Osteoblast (primary cell): ENCODE data around the gene MMP21. TPM values are rescaled to one million over a fixed set of nuclear protein-coding genes. Genes with fewer than 3 reads are reported as not detected.

ENCODE experiments used
- DNase-seq: peaks from one replicate; pipeline ENCODE4 v3.0.0; 2011; ENCODE audit warnings: low spot score, mixed read lengths; ENCODE audit not compliant: insufficient read length; ENCODE audit errors: missing footprints
- H2AFZ ChIP-seq: 2 replicates; pipeline ENCODE4 v1.6.0; 2011; ENCODE audit warnings: mild to moderate bottlenecking, low read length
- H3K27ac ChIP-seq: 2 replicates; pipeline ENCODE4 v1.5.1; 2011; ENCODE audit warnings: mild to moderate bottlenecking, low read depth, low read length, moderate library complexity
- H3K27me3 ChIP-seq: 2 replicates; pipeline ENCODE4 v1.6.0; 2012; ENCODE audit warnings: mild to moderate bottlenecking, control low read depth, inconsistent platforms, low read length, moderate library complexity; ENCODE audit not compliant: insufficient read depth
- H3K36me3 ChIP-seq: 2 replicates; pipeline ENCODE4 v1.5.1; 2011; ENCODE audit warnings: mild to moderate bottlenecking, low read length, control low read depth, moderate library complexity; ENCODE audit not compliant: insufficient read depth
- H3K4me1 ChIP-seq: 2 replicates; pipeline ENCODE4 v1.5.1; 2011; ENCODE audit warnings: mild to moderate bottlenecking, low read length, control low read depth, moderate library complexity; ENCODE audit not compliant: insufficient read depth
- H3K4me2 ChIP-seq: 2 replicates; pipeline ENCODE4 v1.6.0; 2011; ENCODE audit warnings: mild to moderate bottlenecking, low read length; ENCODE audit not compliant: insufficient read depth
- H3K4me3 ChIP-seq: fragments of 200-600 bp; sonication (generic); 3 replicates; pipeline ENCODE4 v1.5.1; 2012; ENCODE audit warnings: mild to moderate bottlenecking, low read length, inconsistent platforms; ENCODE audit not compliant: insufficient read depth
- H3K79me2 ChIP-seq: 2 replicates; pipeline ENCODE4 v1.6.0; 2012; ENCODE audit warnings: mild to moderate bottlenecking, low read length, control low read depth, inconsistent platforms; ENCODE audit not compliant: insufficient read depth
- H3K9me3 ChIP-seq: 2 replicates; pipeline ENCODE4 v1.5.1; 2011; ENCODE audit warnings: low read depth, low read length, control low read depth
- H4K20me1 ChIP-seq: 2 replicates; pipeline ENCODE4 v1.6.0; 2012; ENCODE audit warnings: mild to moderate bottlenecking, low read length, control low read depth; ENCODE audit not compliant: insufficient read depth
- CTCF ChIP-seq: IDR thresholded peaks from 2 replicates; pipeline ENCODE4 v1.5.1; 2011; ENCODE audit warnings: mild to moderate bottlenecking, low read depth, low read length, moderate library complexity; ENCODE audit errors: extremely low read depth
- total RNA-seq: library from RNA; depleted of rRNA; stranded (reverse); fragments of >200 nt; gene quantifications from 2 replicates; pipeline ENCODE4 v1.2.3, GENCODE V29; 2012

Gene MMP21
- total RNA-seq, 1 donor = not detected

- DNase-seq = no peak
- Histone ChIP-seq H3K9me3 (no peaks in the 10 kb centered on the region), H3K36me3 (peaks cover 50% of the 10 kb centered on the region), H3K4me2 (no peak overlapping the region), H3K79me2 (no peaks in the 10 kb centered on the region), H3K27ac (no peak overlapping the region), H3K4me1 (no peaks in the 10 kb centered on the region), H4K20me1 (no peaks in the 10 kb centered on the region), H3K27me3 (no peaks in the 10 kb centered on the region), H3K4me3 (no peak overlapping the region), H2AFZ (no peak overlapping the region)
- no peak for TF ChIP-seq CTCF
Observed at GRCh38 chr10:125761961-125762360, 13.7 kb downstream of the MMP21 start.

- H2AFZ ChIP-seq = no peak overlapping the region
- TF ChIP-seq CTCF = no peak
Observed at GRCh38 chr10:125757742-125758141, 17.9 kb downstream of the MMP21 start.

GRCh38 chr10:125756853-125757487, 18.7 kb downstream of the MMP21 start:
- H3K27ac ChIP-seq = no peak overlapping the region
- H3K4me3 ChIP-seq = no peak overlapping the region
- H3K79me2 ChIP-seq = peaks cover 3% of the 10 kb centered on the region
- H3K9me3 ChIP-seq = no peaks in the 10 kb centered on the region
- DNase-seq = no peak
- no peaks in the 10 kb centered on the region for H3K27me3 ChIP-seq
- H2AFZ ChIP-seq = no peak overlapping the region
- H3K4me2 ChIP-seq = no peak overlapping the region
- no peaks in the 10 kb centered on the region for H3K4me1 ChIP-seq
- TF ChIP-seq CTCF = no peak
- H4K20me1 ChIP-seq = no peaks in the 10 kb centered on the region
- peaks cover 54% of the 10 kb centered on the region for H3K36me3 ChIP-seq

More at GRCh38 chr10:125757742-125758141, 17.9 kb downstream of the MMP21 start:
- H3K4me3 ChIP-seq = no peak overlapping the region
- H3K9me3 ChIP-seq = no peaks in the 10 kb centered on the region
- peaks cover 3% of the 10 kb centered on the region for H3K79me2 ChIP-seq
- no peaks in the 10 kb centered on the region for H4K20me1 ChIP-seq
- no peak overlapping the region for H3K27ac ChIP-seq
- H3K4me1 ChIP-seq = no peaks in the 10 kb centered on the region
- no peak for DNase-seq
- H3K27me3 ChIP-seq = no peaks in the 10 kb centered on the region
- H3K36me3 ChIP-seq = peaks cover 50% of the 10 kb centered on the region
- H3K4me2 ChIP-seq = no peak overlapping the region

- Histone ChIP-seq H3K4me1 (no peaks in the 10 kb centered on the region), H3K4me3 (no peak overlapping the region), H3K27me3 (no peaks in the 10 kb centered on the region), H3K9me3 (no peaks in the 10 kb centered on the region), H3K36me3 (peaks cover 60% of the 10 kb centered on the region), H3K4me2 (no peak overlapping the region), H2AFZ (no peak overlapping the region), H3K79me2 (peaks cover 3% of the 10 kb centered on the region), H3K27ac (no peak overlapping the region), H4K20me1 (no peaks in the 10 kb centered on the region)
- DNase-seq = no peak
- TF ChIP-seq CTCF = no peak
Observed at GRCh38 chr10:125756196-125756595, 19.4 kb downstream of the MMP21 start.
